CD4-positive, CD25-positive, alpha-beta regulatory T cell (primary cell): ENCODE data around the gene PLXNB2. TPM values are rescaled to one million over a fixed set of nuclear protein-coding genes. Genes with fewer than 3 reads are reported as not detected.

Experiments
- ATAC-seq, 2 donors: fragments of 150-1000 bp; cut with Tn5 transposase; one replicate each; pipeline ENCODE4 v1.10.0; 2021; ENCODE audit warnings: low read depth in 2 of 2, moderate number of reproducible peaks in 2 of 2, moderate library complexity in 1 of 2
- DNase-seq, 3 donors: peaks; one replicate each; pipeline versions ENCODE4 v3.0.0 to v3.0.0-alpha.2; 2012 to 2022; ENCODE audit warnings: mixed read lengths in 1 of 3
- H3K27ac ChIP-seq: one replicate; pipeline ENCODE4 v1.7.0; 2013; ENCODE audit warnings: mild to moderate bottlenecking, low read length; ENCODE audit not compliant: insufficient read depth, poor library complexity, severe bottlenecking
- H3K27me3 ChIP-seq: one replicate; pipeline ENCODE4 v1.7.0; 2013; ENCODE audit warnings: low read length; ENCODE audit not compliant: control insufficient read depth, insufficient read depth
- H3K36me3 ChIP-seq: one replicate; pipeline ENCODE4 v1.7.0; 2013; ENCODE audit warnings: mild to moderate bottlenecking, low read length, moderate library complexity; ENCODE audit not compliant: control insufficient read depth, insufficient read depth
- H3K4me1 ChIP-seq: 2 replicates; pipeline ENCODE4 v1.7.0; 2013; ENCODE audit warnings: mild to moderate bottlenecking, low read length; ENCODE audit not compliant: insufficient read depth, control insufficient read depth, poor library complexity, severe bottlenecking
- H3K4me3 ChIP-seq: one replicate; pipeline ENCODE4 v1.7.0; 2013; ENCODE audit warnings: low read depth, mild to moderate bottlenecking, low read length, moderate library complexity
- H3K9me3 ChIP-seq, 2 experiments: 1 replicate in 1 of 2; 2 replicates in 1 of 2; pipeline ENCODE4 v1.7.0; 2013; ENCODE audit warnings: low read length in 2 of 2, mild to moderate bottlenecking in 1 of 2, moderate library complexity in 1 of 2; ENCODE audit not compliant: control insufficient read depth in 2 of 2
- H3K27ac Mint-ChIP-seq, 3 donors: one replicate each; pipeline ENCODE4 v1.8.0; 2020 to 2022; ENCODE audit warnings: mild to moderate bottlenecking in 3 of 3, mixed read lengths in 3 of 3, moderate library complexity in 2 of 3
- H3K27me3 Mint-ChIP-seq: one replicate; pipeline ENCODE4 v1.8.0; 2022; ENCODE audit warnings: mild to moderate bottlenecking, mixed read lengths
- H3K36me3 Mint-ChIP-seq: one replicate; pipeline ENCODE4 v1.8.0; 2020; ENCODE audit warnings: mixed read lengths
- H3K4me1 Mint-ChIP-seq, 4 donors: one replicate each; pipeline ENCODE4 v1.8.0; 2020 to 2022; ENCODE audit warnings: mixed read lengths in 4 of 4, mild to moderate bottlenecking in 1 of 4
- H3K4me3 Mint-ChIP-seq, 4 donors: one replicate each; pipeline ENCODE4 v1.8.0; 2020 to 2022; ENCODE audit warnings: mild to moderate bottlenecking in 4 of 4, mixed read lengths in 4 of 4, moderate library complexity in 3 of 4
- H3K9me3 Mint-ChIP-seq, 7 donors: one replicate each; pipeline ENCODE4 v1.8.0; 2020 to 2022; ENCODE audit warnings: mixed read lengths in 7 of 7, mild to moderate bottlenecking in 3 of 7, moderate library complexity in 2 of 7
- polyA plus RNA-seq, 4 donors: library from polyadenylated mRNA; unstranded; fragments of 300-500 nt; fragmentation: Illumina TruSeq; gene quantifications; one replicate each; pipeline ENCODE4 v1.2.3, GENCODE V29; 2021
- total RNA-seq: library from RNA; stranded (reverse); gene quantifications from one replicate; pipeline ENCODE4 v1.2.3, GENCODE V29; 2022

The PLXNB2 gene
- total and polyA plus RNA-seq, 5 donors from 2014 or later, result 0.36 to 3.7 (median 0.55) TPM; not detected in 1

DNA sequence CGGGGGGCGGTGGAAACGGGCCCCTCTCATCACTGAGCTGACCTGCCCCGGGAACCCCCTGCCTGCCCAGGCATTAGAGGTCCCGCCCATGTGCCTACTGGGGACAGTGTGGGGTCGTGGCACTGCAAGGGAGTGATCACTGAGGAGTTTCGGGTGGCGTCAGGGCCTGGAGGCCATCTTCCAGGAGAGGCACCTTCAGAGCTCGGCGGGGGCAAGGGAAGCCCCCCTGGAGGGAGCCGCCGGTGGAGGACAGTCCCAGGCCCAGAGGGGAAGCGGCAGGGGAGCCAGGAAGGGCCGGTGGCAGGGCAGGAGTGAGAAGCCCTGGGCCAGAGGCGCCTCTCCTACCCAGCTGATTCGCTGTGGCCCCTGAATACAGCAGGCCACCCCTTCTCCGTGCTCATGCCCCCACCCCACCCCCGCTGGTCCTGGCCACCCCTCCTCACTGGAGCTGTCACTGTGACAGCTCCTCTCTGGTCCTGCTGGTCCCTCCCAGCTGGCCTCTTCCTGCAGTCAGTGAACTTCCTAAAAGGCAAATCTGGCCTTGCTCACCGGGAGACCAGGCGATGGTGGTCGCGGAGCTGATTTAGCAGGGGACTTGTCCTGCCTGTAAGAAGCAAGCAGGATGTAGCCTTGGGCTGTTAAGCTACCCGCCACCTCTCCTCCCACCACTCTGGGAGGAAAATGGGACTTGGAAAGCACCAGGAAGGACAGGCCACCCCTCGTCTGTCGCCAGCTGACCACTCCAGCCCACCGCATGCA is 35.2 kb downstream of the PLXNB2 start:
- H3K27me3 Mint-ChIP-seq, result peaks cover 10% of the 10 kb centered on the region
- no peak overlapping the region for H3K4me3 ChIP-seq
- no peaks in the 10 kb centered on the region for H3K27me3 ChIP-seq
- ATAC-seq (no peak), DNase-seq (no peak)
- H3K36me3 Mint-ChIP-seq, result no peaks in the 10 kb centered on the region
- no peak overlapping the region for H3K27ac Mint-ChIP-seq
- peak overlapping the region in 2 of 4 donors; percentile 29 to 81 for H3K4me3 Mint-ChIP-seq
- no peak overlapping the region for H3K27ac ChIP-seq
- H3K36me3 ChIP-seq, result no peaks in the 10 kb centered on the region
- H3K4me1 ChIP-seq, result peaks cover 34% of the 10 kb centered on the region
- H3K4me1 Mint-ChIP-seq, result peaks cover 0 to 27% (median 4%) of the 10 kb centered on the region in 4 donors
- no peaks in the 10 kb centered on the region for H3K9me3 ChIP-seq
- no peaks in the 10 kb centered on the region for H3K9me3 Mint-ChIP-seq

DNA sequence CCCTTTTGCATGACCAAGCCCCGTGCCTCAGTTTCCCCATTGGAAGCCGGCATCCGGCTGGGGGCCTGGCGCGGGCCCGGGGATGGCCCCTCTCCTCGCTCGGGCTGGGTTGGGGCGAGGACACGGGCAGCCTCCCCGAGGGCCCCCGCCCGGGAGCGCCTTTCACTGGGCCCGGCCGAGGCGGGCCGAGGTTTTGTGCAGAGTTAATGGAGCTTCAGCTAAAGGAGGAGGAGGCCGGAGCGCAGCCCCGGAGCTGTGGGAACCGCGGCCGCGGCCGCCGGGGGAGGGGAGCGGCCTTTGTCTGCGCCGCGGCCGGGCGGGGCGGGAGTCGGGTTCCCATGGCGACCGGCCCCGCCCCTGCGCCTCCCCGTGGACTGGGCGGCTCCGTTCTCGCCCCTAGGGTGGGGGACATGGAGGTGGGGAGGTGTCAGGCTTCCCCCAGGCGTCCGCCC is 35.9 kb downstream of the PLXNB2 start:
- Histone ChIP-seq H3K9me3 (no peaks in the 10 kb centered on the region), H3K4me3 (no peak overlapping the region), H3K27ac (no peak overlapping the region), H3K36me3 (no peaks in the 10 kb centered on the region), H3K27me3 (no peaks in the 10 kb centered on the region), H3K4me1 (peaks cover 34% of the 10 kb centered on the region)
- Mint-ChIP-seq H3K27ac (no peak overlapping the region), H3K4me3 (peak overlapping the region in 1 of 4 donors; percentile 84), H3K27me3 (peaks cover 10% of the 10 kb centered on the region), H3K9me3 (no peaks in the 10 kb centered on the region), H3K36me3 (no peaks in the 10 kb centered on the region), H3K4me1 (peaks cover 0 to 27% (median 4%) of the 10 kb centered on the region in 4 donors)
- peak; percentile 34 to 63 (median 55) for DNase-seq
- peak; percentile 13 to 23 for ATAC-seq

DNA sequence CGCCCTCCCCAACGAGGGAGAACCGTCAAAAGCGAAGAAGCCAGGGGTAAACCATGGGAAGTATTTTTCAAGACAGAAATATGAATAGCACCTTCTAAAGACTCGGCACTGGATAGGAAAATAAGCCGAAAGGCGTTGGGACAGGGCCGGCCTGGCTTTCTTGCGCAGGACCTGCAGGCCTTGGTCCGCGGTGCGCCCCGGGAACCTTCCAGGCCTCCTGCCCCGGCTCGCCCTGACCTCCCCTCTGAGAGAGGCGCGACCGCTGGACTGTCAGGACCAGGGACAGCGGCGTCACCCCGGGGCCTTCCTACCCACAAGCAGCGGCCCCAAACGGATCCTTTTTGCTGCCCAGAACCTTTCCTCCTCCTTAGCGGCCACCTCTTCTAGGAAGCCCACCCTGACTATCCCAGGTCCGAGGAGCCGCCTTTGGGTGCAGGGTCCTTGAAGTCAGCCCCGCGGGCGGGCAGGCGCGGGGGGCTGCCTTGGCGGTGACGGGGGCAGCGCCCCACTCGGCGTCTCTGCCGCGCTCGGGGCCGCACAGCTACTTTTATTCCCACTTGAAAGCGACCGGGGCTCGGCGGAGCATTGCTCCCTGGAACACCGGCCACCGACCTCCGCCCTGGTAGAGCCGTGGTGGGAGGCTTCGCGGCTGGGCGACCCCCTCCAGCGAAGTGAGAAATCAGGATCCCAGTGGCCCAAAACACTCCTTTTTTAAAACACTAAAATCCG is 36.6 kb downstream of the PLXNB2 start:
- no peak overlapping the region for H3K27ac Mint-ChIP-seq

DNA sequence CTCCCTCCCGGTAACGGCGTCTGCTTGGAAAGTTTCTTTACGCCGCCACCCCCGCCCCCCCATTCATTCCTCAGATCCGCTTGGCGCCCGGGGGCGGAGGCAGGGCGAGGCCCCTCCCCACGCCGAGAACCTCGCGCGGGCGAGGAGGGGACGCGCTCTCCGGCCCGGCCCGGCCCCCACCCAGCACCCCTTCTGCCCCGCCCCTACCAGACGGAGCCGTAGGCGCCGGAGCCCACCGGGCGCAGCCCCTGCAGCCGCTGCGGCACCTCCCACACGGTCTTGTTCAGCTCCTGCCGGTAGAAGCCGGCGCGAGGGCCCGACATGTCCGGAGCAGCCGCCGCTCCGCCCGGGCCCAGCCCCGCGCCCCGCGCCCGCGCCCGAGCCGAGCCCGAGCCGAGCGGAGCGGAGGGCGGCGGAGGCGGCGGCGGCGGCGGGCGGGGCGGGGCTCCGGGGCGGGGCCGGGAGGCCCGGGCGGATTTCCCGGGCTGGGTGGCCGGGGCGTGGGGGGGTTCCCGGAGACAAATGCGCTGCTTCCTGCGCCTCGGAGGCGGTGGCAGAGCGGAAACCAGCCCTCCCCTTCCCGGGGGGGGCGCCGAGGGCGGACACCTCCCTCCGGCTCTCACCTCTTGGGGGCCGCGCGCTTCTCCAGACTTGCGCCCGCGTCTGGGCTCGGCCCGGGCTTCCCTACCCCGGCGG is 37.3 kb downstream of the PLXNB2 start, which contains the start of gene MAPK11:
MAPK11 (minus strand) TSS at position 411 of the 696 bp plus-strand sequence; CDS start at position 323, 88 bp downstream.
- Mint-ChIP-seq H3K4me1 (peaks cover 0 to 29% (median 4%) of the 10 kb centered on the region in 4 donors), H3K36me3 (no peaks in the 10 kb centered on the region), H3K27ac (no peak within 1 kb of the TSS), H3K4me3 (peak within 1 kb of the TSS; percentile 78 to 86 (median 82)), H3K27me3 (peaks cover 17% of the 10 kb centered on the region), H3K9me3 (no peaks in the 10 kb centered on the region)
- Histone ChIP-seq H3K9me3 (no peaks in the 10 kb centered on the region), H3K4me1 (peaks cover 34% of the 10 kb centered on the region), H3K36me3 (no peaks in the 10 kb centered on the region), H3K27me3 (no peaks in the 10 kb centered on the region), H3K4me3 (no peak within 1 kb of the TSS), H3K27ac (peak within 1 kb of the TSS; percentile 47)
- ATAC-seq, result peak; percentile 65 to 73
- DNase-seq, result peak; percentile 67 to 79 (median 71)

More for the DNA sequence above, 36.6 kb downstream of the PLXNB2 start:
- peaks cover 0 to 27% (median 4%) of the 10 kb centered on the region in 4 donors for H3K4me1 Mint-ChIP-seq
- DNase-seq, result peak; percentile 56 to 74 (median 66)
- peak; percentile 46 to 48 for ATAC-seq
- H3K27ac ChIP-seq, result peak overlapping the region; percentile 47
- H3K27me3 Mint-ChIP-seq, result peaks cover 14% of the 10 kb centered on the region
- peaks cover 34% of the 10 kb centered on the region for H3K4me1 ChIP-seq
- H3K4me3 Mint-ChIP-seq, result peak overlapping the region; percentile 77 to 84 (median 78)
- H3K36me3 Mint-ChIP-seq, result no peaks in the 10 kb centered on the region
- no peaks in the 10 kb centered on the region for H3K9me3 Mint-ChIP-seq
- no peaks in the 10 kb centered on the region for H3K27me3 ChIP-seq
- H3K36me3 ChIP-seq, result no peaks in the 10 kb centered on the region
- H3K9me3 ChIP-seq, result no peaks in the 10 kb centered on the region
- no peak overlapping the region for H3K4me3 ChIP-seq

DNA sequence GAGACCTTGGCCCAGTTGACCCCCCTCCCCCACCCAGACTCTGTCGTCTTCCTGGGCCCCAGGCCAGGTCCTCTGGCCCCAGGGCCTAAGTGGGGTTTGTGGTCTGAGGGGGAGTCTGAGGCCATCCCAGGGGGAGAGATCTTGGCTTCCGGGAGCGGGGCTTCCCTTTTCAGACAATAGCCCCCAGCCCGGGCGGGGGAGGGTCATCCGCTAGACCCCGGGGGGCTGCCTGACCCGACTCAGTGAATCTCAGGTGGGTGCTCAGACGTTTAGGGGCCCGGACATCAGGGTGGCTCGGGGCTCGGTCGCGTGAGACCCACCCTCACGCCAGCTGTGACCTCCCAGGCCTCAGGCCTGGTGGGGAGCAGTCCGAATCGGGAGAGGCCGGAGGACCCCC is 37.9 kb downstream of the PLXNB2 start:
- Mint-ChIP-seq H3K9me3 (no peaks in the 10 kb centered on the region), H3K4me3 (peak overlapping the region; percentile 52 to 86 (median 72)), H3K36me3 (no peaks in the 10 kb centered on the region), H3K4me1 (peaks cover 0 to 30% (median 4%) of the 10 kb centered on the region in 4 donors), H3K27me3 (peaks cover 20% of the 10 kb centered on the region), H3K27ac (no peak overlapping the region)
- Histone ChIP-seq H3K36me3 (no peaks in the 10 kb centered on the region), H3K27me3 (no peaks in the 10 kb centered on the region), H3K4me1 (peaks cover 34% of the 10 kb centered on the region), H3K27ac (no peak overlapping the region), H3K9me3 (no peaks in the 10 kb centered on the region), H3K4me3 (no peak overlapping the region)
- ATAC-seq (no peak), DNase-seq (no peak)

DNA sequence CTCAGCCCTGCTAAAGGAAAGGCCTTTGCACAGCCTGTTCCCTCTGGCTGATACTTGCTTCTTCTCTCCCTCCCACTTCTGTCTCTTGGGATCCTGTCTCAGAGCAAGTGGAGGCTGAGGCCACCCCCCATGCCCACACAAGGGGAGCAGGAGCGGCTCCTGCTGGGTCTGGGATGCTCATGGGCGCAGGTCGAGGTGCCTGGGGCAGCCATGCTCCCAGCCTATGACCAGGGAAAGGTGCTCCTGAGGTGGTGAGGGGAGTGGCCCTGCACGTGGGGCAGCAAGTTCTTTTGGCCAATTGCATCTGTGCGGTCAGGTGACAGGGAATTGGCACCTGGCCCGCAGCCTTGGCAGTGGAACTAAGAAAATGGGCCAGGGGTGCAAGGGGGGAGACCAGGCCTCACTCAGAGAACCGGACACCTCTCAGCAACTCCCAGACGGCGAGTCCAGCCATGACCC is 38.8 kb downstream of the PLXNB2 start:
- H3K27me3 Mint-ChIP-seq, result peaks cover 16% of the 10 kb centered on the region
- peak overlapping the region; percentile 18 to 81 (median 58) for H3K4me3 Mint-ChIP-seq
- no peaks in the 10 kb centered on the region for H3K9me3 Mint-ChIP-seq
- peaks cover 0 to 26% (median 2%) of the 10 kb centered on the region in 4 donors for H3K4me1 Mint-ChIP-seq
- H3K27ac ChIP-seq, result no peak overlapping the region
- H3K4me3 ChIP-seq, result no peak overlapping the region
- H3K9me3 ChIP-seq, result no peaks in the 10 kb centered on the region
- no peaks in the 10 kb centered on the region for H3K36me3 ChIP-seq
- no peak overlapping the region for H3K27ac Mint-ChIP-seq
- no peaks in the 10 kb centered on the region for H3K36me3 Mint-ChIP-seq
- no peak for DNase-seq
- no peaks in the 10 kb centered on the region for H3K27me3 ChIP-seq
- no peak for ATAC-seq
- peaks cover 30% of the 10 kb centered on the region for H3K4me1 ChIP-seq
